ENCODE measurements around the gene CCDC81.

CCDC81 gene

GRCh38 chr11:86464509-86465221, 90.0 kb downstream of the CCDC81 start:
- DNase-seq (ENCODE audit: low read depth in 2 of 2): no peak

GRCh38 chr11:86468169-86468568, 93.5 kb downstream of the CCDC81 start:
- DNase-seq (ENCODE audit: low read depth in 2 of 2): no peak

- no peak for DNase-seq (ENCODE audit: low read depth in 2 of 2)
Observed at GRCh38 chr11:86469491-86470388, 95.1 kb downstream of the CCDC81 start.
